Activated CD4-positive, alpha-beta T cell treated with anti-CD3 and anti-CD28 coated beads, Interleukin-2, amount 10 ng/mL, durations not matched to agents 7 days and 5 days (primary cell): ENCODE results near the gene TCAP. TPM values are rescaled to one million over a fixed set of nuclear protein-coding genes. Genes with fewer than 3 reads are reported as not detected.

Source experiments
- CTCF ChIA-PET: fragments of 350-600 bp; sonication (Branson Sonifier 250); formaldehyde crosslinking; loops from one replicate; lab custom pipeline; 2021; ENCODE audit warnings: antibody characterized with exemption; lab: Charles Lee
- POLR2A ChIA-PET: fragments of 350-600 bp; sonication (Branson Sonifier 250); formaldehyde crosslinking; loops from one replicate; lab custom pipeline; 2021; ENCODE audit warnings: antibody characterized with exemption; lab: Charles Lee
- DNase-seq: peaks from one replicate; pipeline ENCODE4 v3.0.0-alpha.2; 2020
- H3K27ac Mint-ChIP-seq: one replicate; pipeline ENCODE4 v1.8.0; 2021; ENCODE audit warnings: mild to moderate bottlenecking, moderate library complexity, mixed read lengths
- H3K27me3 Mint-ChIP-seq: one replicate; pipeline ENCODE4 v1.8.0; 2021; ENCODE audit warnings: mixed read lengths
- H3K36me3 Mint-ChIP-seq: one replicate; pipeline ENCODE4 v1.8.0; 2021; ENCODE audit warnings: low read depth, mixed read lengths
- H3K4me1 Mint-ChIP-seq: one replicate; pipeline ENCODE4 v1.8.0; 2021; ENCODE audit warnings: mixed read lengths
- H3K4me3 Mint-ChIP-seq: one replicate; pipeline ENCODE4 v1.8.0; 2021; ENCODE audit warnings: mild to moderate bottlenecking, moderate library complexity, mixed read lengths
- H3K9me3 Mint-ChIP-seq: one replicate; pipeline ENCODE4 v1.8.0; 2021; ENCODE audit warnings: mixed read lengths
- total RNA-seq, 2 experiments: library from RNA; stranded (reverse); gene quantifications; one replicate each; pipeline ENCODE4 v1.2.3, GENCODE V29; 2021

Gene TCAP
- total RNA-seq, 2 experiments from 2014 or later = 2.0 to 2.1 TPM

DNA sequence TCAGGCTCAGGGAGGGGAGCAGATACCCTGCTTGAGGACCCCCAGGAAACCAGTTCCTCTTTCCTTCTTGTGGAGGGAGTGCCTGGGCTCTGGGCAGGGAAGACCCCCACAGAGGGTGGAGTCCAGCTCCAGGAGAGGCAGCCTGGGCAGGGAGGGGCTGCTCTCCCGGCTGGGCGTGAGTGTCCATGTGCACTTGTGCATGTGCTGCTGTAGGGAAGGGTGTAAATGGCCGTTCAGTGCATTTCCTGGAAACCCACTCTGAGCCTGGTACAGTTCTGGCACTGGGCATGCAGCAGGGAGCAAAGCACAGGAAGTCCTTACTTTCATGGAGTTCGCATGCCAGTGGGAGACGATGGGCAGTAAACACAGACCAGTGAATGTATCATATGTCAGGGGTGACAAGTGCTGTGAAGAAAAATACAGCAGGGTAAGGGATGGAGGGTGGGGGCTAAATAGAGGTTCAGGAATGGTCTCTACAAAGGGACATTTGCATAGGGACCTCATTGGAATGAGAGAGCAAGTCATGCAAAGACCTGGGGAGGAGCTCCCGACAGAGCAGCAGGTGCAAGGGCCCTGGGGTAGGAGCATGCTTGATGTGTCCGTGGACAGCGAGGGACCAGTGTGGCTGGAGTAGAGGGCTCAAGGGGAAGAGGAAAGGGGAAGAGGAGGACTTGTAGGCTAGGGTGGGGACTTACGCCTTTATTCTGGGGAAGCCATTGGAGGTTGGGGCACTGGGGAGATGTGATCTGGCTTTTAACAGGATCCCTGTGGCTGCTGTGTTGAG, 22.7 kb upstream of the TCAP start:
- no peak for DNase-seq
- peaks cover 7% of the 10 kb centered on the region for H3K36me3 Mint-ChIP-seq
- H3K4me3 Mint-ChIP-seq = no peak overlapping the region
- H3K27me3 Mint-ChIP-seq = no peaks in the 10 kb centered on the region
- H3K4me1 Mint-ChIP-seq = peaks cover 53% of the 10 kb centered on the region
- CTCF ChIA-PET = interaction anchor here (1.1 to 2.5 kb wide), 4 partner anchors 12 to 88 kb away, joined by 3 to 11 read pairs (median 4); partner anchors contain the start of gene MIEN1
- H3K27ac Mint-ChIP-seq = no peak overlapping the region
- no peaks in the 10 kb centered on the region for H3K9me3 Mint-ChIP-seq
- POLR2A ChIA-PET = interaction anchor here (0.6 kb wide), 1 partner anchor 22 kb away, joined by 3 read pairs; no protein-coding TSS in a partner anchor

DNA sequence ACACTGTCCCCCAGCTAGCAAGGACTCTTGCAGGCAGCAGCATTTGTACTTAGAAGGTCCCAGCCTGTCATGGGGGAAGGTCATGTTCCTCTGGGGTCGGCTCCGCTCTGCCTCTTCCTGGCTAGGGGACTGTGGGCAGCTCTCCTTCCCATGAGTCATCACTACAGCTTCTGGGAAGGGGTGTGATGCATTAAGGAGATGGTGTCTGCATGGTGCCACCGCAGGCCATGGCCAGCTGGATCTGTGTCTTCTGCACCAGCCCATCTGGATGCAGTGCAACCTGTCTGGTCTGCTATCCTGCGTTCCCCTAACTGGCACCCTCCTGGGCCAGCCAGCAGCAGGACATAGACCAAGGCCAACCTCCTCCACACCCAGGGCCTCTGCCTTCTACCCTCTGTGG, 21.9 kb upstream of the TCAP start:
- Mint-ChIP-seq H3K27ac (no peak overlapping the region), H3K36me3 (peaks cover 2% of the 10 kb centered on the region), H3K9me3 (no peaks in the 10 kb centered on the region), H3K4me3 (no peak overlapping the region), H3K4me1 (peaks cover 46% of the 10 kb centered on the region), H3K27me3 (no peaks in the 10 kb centered on the region)
- DNase-seq = no peak
- POLR2A ChIA-PET = interaction anchor here (0.8 kb wide), 1 partner anchor 11 kb away, joined by 3 read pairs; no protein-coding TSS in a partner anchor
- CTCF ChIA-PET = interaction anchor here (1.1 to 2.5 kb wide), 4 partner anchors 11 to 87 kb away, joined by 3 to 11 read pairs (median 6); partner anchors contain the start of gene MIEN1

DNA sequence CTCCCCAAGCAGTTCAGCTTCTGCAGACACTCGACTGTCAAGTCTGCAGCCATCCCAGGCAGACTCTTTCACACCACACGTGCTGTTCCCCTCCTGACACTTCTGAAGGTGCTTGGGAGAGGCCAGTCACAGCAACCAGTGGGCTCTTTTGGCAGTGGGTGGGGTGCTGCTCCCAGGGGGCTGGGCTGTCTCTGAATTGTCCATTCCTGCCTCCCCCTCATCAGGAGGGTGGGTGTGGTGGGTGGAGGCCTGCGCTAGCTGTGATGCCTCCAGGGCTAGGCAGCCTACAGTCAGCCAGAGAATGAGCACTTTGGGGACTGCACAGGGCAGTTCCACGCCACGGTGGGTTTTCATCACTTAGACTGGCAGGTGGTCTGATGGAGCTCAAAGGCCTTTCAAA, 17.9 kb upstream of the TCAP start:
- Mint-ChIP-seq H3K36me3 (peaks cover 2% of the 10 kb centered on the region), H3K27me3 (no peaks in the 10 kb centered on the region), H3K4me3 (no peak overlapping the region), H3K27ac (no peak overlapping the region), H3K9me3 (no peaks in the 10 kb centered on the region), H3K4me1 (peaks cover 30% of the 10 kb centered on the region)
- ChIA-PET POLR2A (no interaction called here), CTCF (interaction anchor here (1.1 to 1.8 kb wide), 3 partner anchors 8 to 25 kb away, joined by 3 to 5 read pairs (median 4); no protein-coding TSS in a partner anchor)
- DNase-seq = no peak

DNA sequence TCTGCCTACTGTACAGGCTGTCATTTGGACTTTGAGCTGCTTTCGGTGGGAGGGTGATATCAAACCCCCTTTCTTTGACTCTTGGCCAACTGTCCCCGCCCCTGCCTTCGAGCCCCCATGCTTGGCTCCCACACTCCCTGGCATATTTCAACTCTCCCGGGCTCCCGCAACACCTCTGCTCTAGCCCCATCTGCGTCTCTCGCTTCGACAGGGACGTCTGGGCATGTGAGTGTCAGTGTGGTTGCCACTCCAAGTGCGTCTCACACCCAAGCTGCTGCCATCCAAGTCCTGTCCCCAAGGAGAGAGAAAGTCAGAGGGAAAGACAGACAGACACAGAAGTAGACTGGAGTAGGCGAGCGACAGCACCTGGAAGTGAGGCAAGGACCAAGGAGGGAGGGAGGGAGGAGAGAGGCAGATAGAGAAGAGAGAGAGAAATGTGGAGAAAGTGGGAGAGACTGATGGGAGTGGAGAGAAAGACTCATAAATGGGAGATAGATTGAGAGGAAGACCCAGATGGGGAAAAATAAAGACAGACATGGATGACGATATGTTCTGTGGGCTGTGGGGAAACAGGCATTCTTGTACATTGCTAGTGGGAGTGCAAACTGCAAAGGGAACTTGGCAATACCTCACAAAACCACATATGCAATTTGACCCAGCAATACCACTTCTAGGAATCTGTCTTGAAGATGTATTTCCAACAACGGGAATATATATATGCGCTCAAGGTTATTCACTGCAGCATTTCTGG, 16.4 kb upstream of the TCAP start:
- H3K9me3 Mint-ChIP-seq = no peaks in the 10 kb centered on the region
- H3K27ac Mint-ChIP-seq = no peak overlapping the region
- peaks cover 2% of the 10 kb centered on the region for H3K36me3 Mint-ChIP-seq
- ChIA-PET CTCF (interaction anchor here (1.1 to 1.8 kb wide), 4 partner anchors 9 to 25 kb away, joined by 3 to 5 read pairs (median 4); no protein-coding TSS in a partner anchor), POLR2A (no interaction called here)
- peaks cover 18% of the 10 kb centered on the region for H3K4me1 Mint-ChIP-seq
- no peak for DNase-seq
- H3K27me3 Mint-ChIP-seq = no peaks in the 10 kb centered on the region
- H3K4me3 Mint-ChIP-seq = no peak overlapping the region

- no peak for DNase-seq
- Mint-ChIP-seq H3K27me3 (no peaks in the 10 kb centered on the region), H3K4me3 (no peak overlapping the region), H3K27ac (no peak overlapping the region), H3K4me1 (peaks cover 25% of the 10 kb centered on the region), H3K36me3 (peaks cover 2% of the 10 kb centered on the region), H3K9me3 (no peaks in the 10 kb centered on the region)
- ChIA-PET POLR2A (no interaction called here), CTCF (interaction anchor here (1.3 to 6.2 kb wide), 4 partner anchors 10 to 27 kb away, joined by 3 to 61 read pairs (median 4); no protein-coding TSS in a partner anchor)
Observed at GRCh38 chr17:39650121-39650579, 15.0 kb upstream of the TCAP start.

DNA sequence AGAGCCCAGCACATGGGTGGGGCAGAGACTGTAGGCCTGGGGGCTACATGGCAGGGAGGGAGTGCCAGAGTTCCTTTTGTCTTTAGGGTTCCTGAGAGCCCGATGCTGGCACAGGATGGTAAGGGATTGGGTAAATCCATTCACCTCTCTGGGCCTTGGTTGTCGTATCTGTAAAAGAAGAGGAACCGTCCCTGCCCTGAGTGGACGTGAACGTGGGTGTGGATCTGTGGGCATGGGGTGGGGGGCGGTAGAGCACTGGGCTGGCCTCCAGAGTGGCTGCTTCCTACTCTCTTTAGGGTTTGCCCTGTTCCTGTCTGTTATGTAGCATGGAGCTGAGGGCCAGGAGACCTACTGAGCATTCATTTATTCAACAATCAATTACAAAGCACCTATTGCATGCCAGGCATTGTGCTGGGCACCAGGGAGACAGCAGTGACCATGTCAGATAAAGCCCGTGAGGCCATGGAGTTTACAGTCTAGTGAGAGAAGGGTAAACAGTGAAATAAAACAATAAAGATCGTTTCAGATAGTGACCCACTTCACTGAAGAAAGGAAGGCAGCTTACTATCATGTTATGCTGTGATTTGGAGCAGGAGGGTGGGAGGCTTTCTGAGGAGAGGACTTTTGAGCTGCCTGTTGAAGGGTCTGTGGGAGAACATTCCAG, 13.1 kb upstream of the TCAP start:
- Mint-ChIP-seq H3K27me3 (no peaks in the 10 kb centered on the region), H3K4me1 (peaks cover 31% of the 10 kb centered on the region), H3K4me3 (no peak overlapping the region), H3K36me3 (peaks cover 5% of the 10 kb centered on the region), H3K9me3 (no peaks in the 10 kb centered on the region), H3K27ac (peak overlapping the region; percentile 37)
- CTCF ChIA-PET = interaction anchor here (1.0 to 6.2 kb wide), 4 partner anchors 14 to 79 kb away, joined by 3 to 61 read pairs (median 4); partner anchors contain the start of genes MIEN1 and PGAP3
- DNase-seq = no peak
- POLR2A ChIA-PET = interaction anchor here (0.6 kb wide), 1 partner anchor 17 kb away, joined by 3 read pairs; no protein-coding TSS in a partner anchor

DNA sequence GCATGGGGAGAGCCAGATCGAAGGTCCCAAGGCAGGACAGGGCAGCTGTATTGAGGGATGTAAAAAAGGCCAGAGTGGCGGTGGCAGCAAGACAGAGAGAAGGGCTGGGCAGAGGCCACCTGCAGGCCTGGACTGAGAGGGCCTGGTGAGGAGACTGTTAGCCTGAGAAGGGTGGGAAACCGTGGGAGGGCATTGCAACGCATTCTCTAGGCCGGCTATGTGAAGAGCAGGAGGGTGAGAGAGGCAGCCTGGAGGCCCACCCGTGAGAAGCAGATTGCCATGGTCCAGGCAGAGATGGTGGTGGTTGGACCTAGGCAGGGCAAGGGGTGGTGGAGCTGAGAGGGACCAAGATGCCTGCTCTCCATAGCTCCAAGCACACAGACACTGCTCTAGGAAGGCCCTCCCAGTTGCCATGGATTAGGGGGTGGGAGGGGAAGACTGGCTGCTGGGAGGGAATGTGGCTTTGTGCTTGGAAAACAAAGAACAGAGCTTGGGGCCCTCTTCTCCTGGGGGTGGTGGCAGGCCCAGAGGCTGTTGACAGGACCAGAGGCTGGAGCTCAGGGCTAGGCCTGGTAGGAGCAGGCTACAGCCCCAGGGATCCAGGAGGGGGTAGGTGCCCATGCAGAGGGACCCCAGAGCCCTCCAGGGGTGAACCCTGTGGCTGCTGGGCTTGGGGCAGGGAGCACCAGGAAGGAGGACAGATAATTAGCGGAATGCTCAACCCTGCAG, 12.4 kb upstream of the TCAP start:
- H3K27me3 Mint-ChIP-seq = no peaks in the 10 kb centered on the region
- POLR2A ChIA-PET = interaction anchor here (0.6 kb wide), 1 partner anchor 16 kb away, joined by 3 read pairs; no protein-coding TSS in a partner anchor
- no peak for DNase-seq
- CTCF ChIA-PET = interaction anchor here (1.0 to 6.2 kb wide), 9 partner anchors 11 to 98 kb away, joined by 3 to 61 read pairs (median 5); partner anchors contain the start of genes MIEN1 and PGAP3
- no peak overlapping the region for H3K4me3 Mint-ChIP-seq
- no peaks in the 10 kb centered on the region for H3K9me3 Mint-ChIP-seq
- peaks cover 6% of the 10 kb centered on the region for H3K36me3 Mint-ChIP-seq
- peaks cover 31% of the 10 kb centered on the region for H3K4me1 Mint-ChIP-seq
- peak overlapping the region; percentile 37 for H3K27ac Mint-ChIP-seq

GRCh38 chr17:39653316-39653661, 11.9 kb upstream of the TCAP start:
- H3K9me3 Mint-ChIP-seq = no peaks in the 10 kb centered on the region
- ChIA-PET CTCF (interaction anchor here (0.8 to 6.2 kb wide), 17 partner anchors 9 to 98 kb away, joined by 3 to 61 read pairs (median 5); partner anchors contain the start of genes MIEN1, PGAP3, STARD3 and TCAP), POLR2A (no interaction called here)
- H3K27ac Mint-ChIP-seq = no peak overlapping the region
- no peak for DNase-seq
- no peak overlapping the region for H3K4me3 Mint-ChIP-seq
- peaks cover 8% of the 10 kb centered on the region for H3K36me3 Mint-ChIP-seq
- peaks cover 31% of the 10 kb centered on the region for H3K4me1 Mint-ChIP-seq
- no peaks in the 10 kb centered on the region for H3K27me3 Mint-ChIP-seq

DNA sequence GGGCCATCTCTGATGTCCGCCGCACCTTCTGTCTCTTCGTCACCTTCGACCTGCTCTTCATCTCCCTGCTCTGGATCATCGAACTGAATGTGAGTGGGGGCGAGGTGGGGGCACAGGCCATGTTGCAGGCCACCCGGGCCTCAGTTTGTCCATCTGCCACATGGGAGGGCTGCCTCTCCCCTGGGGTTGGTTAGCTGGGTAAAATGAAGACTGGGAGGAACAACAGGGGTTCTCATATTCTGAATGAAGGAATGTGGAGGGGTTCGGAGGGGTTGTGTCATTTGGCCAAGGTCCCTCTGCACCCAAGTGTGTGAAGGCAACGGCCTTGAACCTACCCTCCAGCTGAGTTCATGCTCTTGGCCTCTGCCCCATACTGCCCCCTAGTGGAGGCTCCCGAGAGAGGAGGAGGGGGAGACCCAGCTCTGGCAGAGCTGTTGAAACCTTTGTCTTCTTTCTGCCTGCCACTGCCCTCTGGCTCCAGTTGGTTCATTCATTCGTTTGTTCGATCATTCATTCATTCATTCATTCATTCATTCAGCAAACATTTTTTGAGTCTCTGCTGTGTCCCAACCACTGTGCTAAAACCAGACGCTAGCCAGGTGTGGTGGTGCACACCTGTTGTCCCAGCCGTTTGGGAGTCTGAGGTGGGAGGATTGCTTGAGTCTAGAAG, 11.4 kb upstream of the TCAP start:
- ChIA-PET CTCF (interaction anchor here (0.8 to 6.2 kb wide), 19 partner anchors 10 to 422 kb away, joined by 3 to 61 read pairs (median 5); partner anchors contain the start of genes MIEN1, PGAP3, STARD3 and TCAP), POLR2A (interaction anchor here (0.6 kb wide), 1 partner anchor 10 kb away, joined by 3 read pairs; no protein-coding TSS in a partner anchor)
- Mint-ChIP-seq H3K9me3 (no peaks in the 10 kb centered on the region), H3K27ac (peak overlapping the region; percentile 46), H3K4me1 (peaks cover 30% of the 10 kb centered on the region), H3K36me3 (peaks cover 8% of the 10 kb centered on the region), H3K4me3 (no peak overlapping the region), H3K27me3 (no peaks in the 10 kb centered on the region)
- DNase-seq = peak; percentile 86

- CTCF ChIA-PET = interaction anchor here (1.0 to 6.2 kb wide), 9 partner anchors 11 to 78 kb away, joined by 3 to 61 read pairs (median 11); partner anchors contain the start of genes MIEN1, STARD3 and TCAP
- Mint-ChIP-seq H3K27ac (peak overlapping the region; percentile 66), H3K4me1 (peaks cover 38% of the 10 kb centered on the region), H3K27me3 (no peaks in the 10 kb centered on the region), H3K36me3 (peaks cover 13% of the 10 kb centered on the region), H3K4me3 (no peak overlapping the region), H3K9me3 (no peaks in the 10 kb centered on the region)
- no peak for DNase-seq
- POLR2A ChIA-PET = interaction anchor here (0.9 kb wide), 1 partner anchor 15 kb away, joined by 3 read pairs; no protein-coding TSS in a partner anchor
Observed at GRCh38 chr17:39655105-39655504, 10.0 kb upstream of the TCAP start.

DNA sequence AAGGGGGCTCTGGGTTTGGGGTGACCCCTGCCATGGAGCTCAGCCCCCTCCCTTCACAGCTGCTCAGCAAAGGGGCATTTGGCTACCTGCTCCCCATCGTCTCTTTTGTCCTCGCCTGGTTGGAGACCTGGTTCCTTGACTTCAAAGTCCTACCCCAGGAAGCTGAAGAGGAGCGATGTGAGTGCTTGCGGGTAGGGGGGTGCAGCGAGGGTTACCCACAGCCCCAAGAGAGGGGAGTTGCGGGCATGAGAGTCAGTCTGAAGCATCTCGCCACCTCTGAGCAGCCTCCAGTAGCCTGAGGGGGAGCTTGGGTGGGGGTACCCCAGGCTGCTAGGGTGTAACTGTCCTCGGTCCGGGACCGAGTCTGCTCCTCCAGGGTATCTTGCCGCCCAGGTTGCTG, 6.8 kb upstream of the TCAP start:
- Mint-ChIP-seq H3K27me3 (no peaks in the 10 kb centered on the region), H3K4me1 (peaks cover 32% of the 10 kb centered on the region), H3K36me3 (peaks cover 20% of the 10 kb centered on the region), H3K4me3 (no peak overlapping the region), H3K27ac (no peak overlapping the region), H3K9me3 (no peaks in the 10 kb centered on the region)
- ChIA-PET POLR2A (no interaction called here), CTCF (interaction anchor here (0.9 to 2.1 kb wide), 5 partner anchors 10 to 37 kb away, joined by 3 to 6 read pairs (median 5); partner anchors contain the start of gene PNMT)
- no peak for DNase-seq
